ENCODE results near the gene CLEC16A. TPM values are rescaled to one million over a fixed set of nuclear protein-coding genes. Genes with fewer than 3 reads are reported as not detected.

Gene CLEC16A
- total and polyA plus RNA-seq, 9 of the 15 experiments (the other 6 are each of a cell fraction or from before 2014, with no cell fraction given), result 1.00 to 22.3 (median 10.0) TPM

- ChIA-PET CTCF (ENCODE audit: low intra/inter-chr PET ratio) (no interaction called here), POLR2A (interaction anchor here (0.7 kb wide), 1 partner anchor 277 kb away, joined by 3 read pairs; the partner anchor contains the start of gene SOCS1)
- Histone ChIP-seq H3K27ac (ENCODE audit: extremely low read depth, low read depth, low read length) (no peak overlapping the region), H3K4me1 (replicated peaks in 1 of 2; ENCODE audit: control insufficient read depth in 2 of 2, insufficient read depth in 2 of 2, low read length in 2 of 2) (no peaks in the 10 kb centered on the region; a peak in 3 of 5 replicates), H3K9ac (ENCODE audit: insufficient read depth in 1 of 2, low read depth in 2 of 2, low read length in 2 of 2) (no peak overlapping the region), H2AFZ (ENCODE audit: low read depth, low read length) (no peak overlapping the region), H3K9me3 (replicated peaks; ENCODE audit: control insufficient read depth, insufficient read depth, low read depth, low read length) (no peaks in the 10 kb centered on the region), H3K79me2 (ENCODE audit: control insufficient read depth, insufficient read depth, low read length) (no peaks in the 10 kb centered on the region), H3K4me2 (ENCODE audit: insufficient read depth, low read length) (no peak overlapping the region), H3K9me1 (ENCODE audit: control insufficient read depth, insufficient read depth, low read length) (no peaks in the 10 kb centered on the region), H4K20me1 (replicated peaks; ENCODE audit: control insufficient read depth, insufficient read depth, low read length) (no peaks in the 10 kb centered on the region), H3K36me3 (ENCODE audit: control insufficient read depth, insufficient read depth, low read length) (peaks cover 65% of the 10 kb centered on the region; the same call in 2 of the 3 replicates), H3K27me3 (ENCODE audit: control insufficient read depth in 2 of 2, insufficient read depth in 2 of 2, low read length in 2 of 2) (no peaks in the 10 kb centered on the region), H3K4me3 (no peak overlapping the region)
- in situ Hi-C loops (cut with MboI) (no loop called here), intact Hi-C loops (cut with micrococcal nuclease) (no loop called here)
- no peak for DNase-seq (ENCODE audit: extremely low read depth in 1 of 4, low spot score in 3 of 4)
- no peak for FAIRE-seq
- 85% methylated on average over 14 of the region's 14 CpGs for WGBS (ENCODE audit: insufficient coverage, low coverage, missing lambda C conversion rate)
- ATAC-seq, result no peak
- no TSS peak for BruUV-seq (replicated peaks)
- TF ChIP-seq ZNF212 (CRISPR knock-in tag; IDR thresholded peaks at IDR 0.05) (no peak), NR4A1 (CRISPR knock-in tag; IDR thresholded peaks at IDR 0.05) (no peak), NR4A1 (tag; IDR thresholded peaks at IDR 0.05) (no peak), ELF4 (CRISPR knock-in tag; IDR thresholded peaks at IDR 0.05) (no peak), HOXB6 (CRISPR knock-in tag; IDR thresholded peaks at IDR 0.05; ENCODE audit: borderline replicate concordance) (no peak), ETV5 (CRISPR knock-in tag; IDR thresholded peaks at IDR 0.05; ENCODE audit: low read depth) (no peak), ZNF224 (CRISPR knock-in tag; IDR thresholded peaks at IDR 0.05) (no peak), CHCHD3 (CRISPR knock-in tag; IDR thresholded peaks at IDR 0.05) (no peak), CBFA2T3 (IDR thresholded peaks at IDR 0.05) (no peak), KLF16 (IDR thresholded peaks at IDR 0.05) (no peak), NFYB (IDR thresholded peaks at IDR 0.05; ENCODE audit: extremely low read depth, insufficient read length) (no peak), CHD4 (IDR thresholded peaks at IDR 0.05; ENCODE audit: insufficient read depth, insufficient replicate concordance, low read depth, low read length, poor library complexity, severe bottlenecking) (no peak), ZNF707 (CRISPR knock-in tag; conservative IDR thresholded peaks at IDR 0.05) (no peak)
- TF ChIP-seq, protein P1, sequence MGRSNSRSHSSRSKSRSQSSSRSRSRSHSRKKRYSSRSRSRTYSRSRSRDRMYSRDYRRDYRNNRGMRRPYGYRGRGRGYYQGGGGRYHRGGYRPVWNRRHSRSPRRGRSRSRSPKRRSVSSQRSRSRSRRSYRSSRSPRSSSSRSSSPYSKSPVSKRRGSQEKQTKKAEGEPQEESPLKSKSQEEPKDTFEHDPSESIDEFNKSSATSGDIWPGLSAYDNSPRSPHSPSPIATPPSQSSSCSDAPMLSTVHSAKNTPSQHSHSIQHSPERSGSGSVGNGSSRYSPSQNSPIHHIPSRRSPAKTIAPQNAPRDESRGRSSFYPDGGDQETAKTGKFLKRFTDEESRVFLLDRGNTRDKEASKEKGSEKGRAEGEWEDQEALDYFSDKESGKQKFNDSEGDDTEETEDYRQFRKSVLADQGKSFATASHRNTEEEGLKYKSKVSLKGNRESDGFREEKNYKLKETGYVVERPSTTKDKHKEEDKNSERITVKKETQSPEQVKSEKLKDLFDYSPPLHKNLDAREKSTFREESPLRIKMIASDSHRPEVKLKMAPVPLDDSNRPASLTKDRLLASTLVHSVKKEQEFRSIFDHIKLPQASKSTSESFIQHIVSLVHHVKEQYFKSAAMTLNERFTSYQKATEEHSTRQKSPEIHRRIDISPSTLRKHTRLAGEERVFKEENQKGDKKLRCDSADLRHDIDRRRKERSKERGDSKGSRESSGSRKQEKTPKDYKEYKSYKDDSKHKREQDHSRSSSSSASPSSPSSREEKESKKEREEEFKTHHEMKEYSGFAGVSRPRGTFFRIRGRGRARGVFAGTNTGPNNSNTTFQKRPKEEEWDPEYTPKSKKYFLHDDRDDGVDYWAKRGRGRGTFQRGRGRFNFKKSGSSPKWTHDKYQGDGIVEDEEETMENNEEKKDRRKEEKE (IDR thresholded peaks at IDR 0.05; ENCODE audit: borderline replicate concordance in 1 of 2, control insufficient read depth in 1 of 2, low read depth in 2 of 2, low read length in 1 of 2), result no peak
- TF ChIP-seq, protein P2, sequence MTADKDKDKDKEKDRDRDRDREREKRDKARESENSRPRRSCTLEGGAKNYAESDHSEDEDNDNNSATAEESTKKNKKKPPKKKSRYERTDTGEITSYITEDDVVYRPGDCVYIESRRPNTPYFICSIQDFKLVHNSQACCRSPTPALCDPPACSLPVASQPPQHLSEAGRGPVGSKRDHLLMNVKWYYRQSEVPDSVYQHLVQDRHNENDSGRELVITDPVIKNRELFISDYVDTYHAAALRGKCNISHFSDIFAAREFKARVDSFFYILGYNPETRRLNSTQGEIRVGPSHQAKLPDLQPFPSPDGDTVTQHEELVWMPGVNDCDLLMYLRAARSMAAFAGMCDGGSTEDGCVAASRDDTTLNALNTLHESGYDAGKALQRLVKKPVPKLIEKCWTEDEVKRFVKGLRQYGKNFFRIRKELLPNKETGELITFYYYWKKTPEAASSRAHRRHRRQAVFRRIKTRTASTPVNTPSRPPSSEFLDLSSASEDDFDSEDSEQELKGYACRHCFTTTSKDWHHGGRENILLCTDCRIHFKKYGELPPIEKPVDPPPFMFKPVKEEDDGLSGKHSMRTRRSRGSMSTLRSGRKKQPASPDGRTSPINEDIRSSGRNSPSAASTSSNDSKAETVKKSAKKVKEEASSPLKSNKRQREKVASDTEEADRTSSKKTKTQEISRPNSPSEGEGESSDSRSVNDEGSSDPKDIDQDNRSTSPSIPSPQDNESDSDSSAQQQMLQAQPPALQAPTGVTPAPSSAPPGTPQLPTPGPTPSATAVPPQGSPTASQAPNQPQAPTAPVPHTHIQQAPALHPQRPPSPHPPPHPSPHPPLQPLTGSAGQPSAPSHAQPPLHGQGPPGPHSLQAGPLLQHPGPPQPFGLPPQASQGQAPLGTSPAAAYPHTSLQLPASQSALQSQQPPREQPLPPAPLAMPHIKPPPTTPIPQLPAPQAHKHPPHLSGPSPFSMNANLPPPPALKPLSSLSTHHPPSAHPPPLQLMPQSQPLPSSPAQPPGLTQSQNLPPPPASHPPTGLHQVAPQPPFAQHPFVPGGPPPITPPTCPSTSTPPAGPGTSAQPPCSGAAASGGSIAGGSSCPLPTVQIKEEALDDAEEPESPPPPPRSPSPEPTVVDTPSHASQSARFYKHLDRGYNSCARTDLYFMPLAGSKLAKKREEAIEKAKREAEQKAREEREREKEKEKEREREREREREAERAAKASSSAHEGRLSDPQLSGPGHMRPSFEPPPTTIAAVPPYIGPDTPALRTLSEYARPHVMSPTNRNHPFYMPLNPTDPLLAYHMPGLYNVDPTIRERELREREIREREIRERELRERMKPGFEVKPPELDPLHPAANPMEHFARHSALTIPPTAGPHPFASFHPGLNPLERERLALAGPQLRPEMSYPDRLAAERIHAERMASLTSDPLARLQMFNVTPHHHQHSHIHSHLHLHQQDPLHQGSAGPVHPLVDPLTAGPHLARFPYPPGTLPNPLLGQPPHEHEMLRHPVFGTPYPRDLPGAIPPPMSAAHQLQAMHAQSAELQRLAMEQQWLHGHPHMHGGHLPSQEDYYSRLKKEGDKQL (CRISPR knock-in tag; IDR thresholded peaks at IDR 0.05; ENCODE audit: borderline replicate concordance), result no peak
Observed at GRCh38 chr16:10978871-10979446, 34.6 kb downstream of the CLEC16A start.

Measured in K562 (cell line).